ENCODE results near the gene APOB. TPM values are rescaled to one million over a fixed set of nuclear protein-coding genes. Genes with fewer than 3 reads are reported as not detected.

APOB gene
- total RNA-seq, 3 donors from 2014 or later (not counting 1 experiment from before 2014, with no cell fraction given), result not detected

GRCh38 chr2:21055879-21056790 is 12.3 kb upstream of the APOB start:
- Mint-ChIP-seq H3K27me3 (ENCODE audit: low read depth in 2 of 2) (peaks cover 3 to 10% of the 10 kb centered on the region in 2 donors), H3K9me3 (peaks cover 0 to 2% of the 10 kb centered on the region in 2 donors), H3K27ac (no peak overlapping the region), H3K36me3 (no peaks in the 10 kb centered on the region), H3K4me3 (no peak overlapping the region), H3K4me1 (no peaks in the 10 kb centered on the region)
- WGBS (ENCODE audit: insufficient coverage), result 92% methylated on average over 8 of the region's 10 CpGs
- no peak for ATAC-seq
- no peak overlapping the region for H3K4me3 ChIP-seq (ENCODE audit: low read length)
- no peaks in the 10 kb centered on the region for H3K36me3 ChIP-seq (ENCODE audit: control insufficient read depth, insufficient read depth, low read length)
- no peaks in the 10 kb centered on the region for H3K9me3 ChIP-seq (ENCODE audit: control insufficient read depth, insufficient read depth, low read length)
- H3K27me3 ChIP-seq (ENCODE audit: control insufficient read depth, insufficient read depth, low read length), result no peaks in the 10 kb centered on the region
- TF ChIP-seq CTCF (IDR thresholded peaks at IDR 0.05), result no peak
- H3K4me1 ChIP-seq (ENCODE audit: control insufficient read depth, insufficient read depth, low read length), result no peaks in the 10 kb centered on the region
- DNase-seq, result no peak
- H3K27ac ChIP-seq (ENCODE audit: low read length), result no peak overlapping the region
- intact Hi-C loops (cut with micrococcal nuclease), result no loop called here

GRCh38 chr2:21055451-21055850 is 11.6 kb upstream of the APOB start:
- Mint-ChIP-seq H3K4me1 (no peaks in the 10 kb centered on the region), H3K4me3 (no peak overlapping the region), H3K9me3 (peaks cover 0 to 2% of the 10 kb centered on the region in 2 donors), H3K27ac (no peak overlapping the region), H3K27me3 (ENCODE audit: low read depth in 2 of 2) (peaks cover 3 to 10% of the 10 kb centered on the region in 2 donors), H3K36me3 (no peaks in the 10 kb centered on the region)
- no peaks in the 10 kb centered on the region for H3K4me1 ChIP-seq (ENCODE audit: control insufficient read depth, insufficient read depth, low read length)
- no peaks in the 10 kb centered on the region for H3K36me3 ChIP-seq (ENCODE audit: control insufficient read depth, insufficient read depth, low read length)
- WGBS (ENCODE audit: insufficient coverage), result 82% methylated on average over 3 of the region's 3 CpGs
- DNase-seq, result no peak
- H3K9me3 ChIP-seq (ENCODE audit: control insufficient read depth, insufficient read depth, low read length), result no peaks in the 10 kb centered on the region
- intact Hi-C loops (cut with micrococcal nuclease), result no loop called here
- no peak overlapping the region for H3K4me3 ChIP-seq (ENCODE audit: low read length)
- no peak overlapping the region for H3K27ac ChIP-seq (ENCODE audit: low read length)
- no peak for TF ChIP-seq CTCF (IDR thresholded peaks at IDR 0.05)
- no peak for ATAC-seq
- no peaks in the 10 kb centered on the region for H3K27me3 ChIP-seq (ENCODE audit: control insufficient read depth, insufficient read depth, low read length)

- intact Hi-C loops (cut with micrococcal nuclease), result no loop called here
- ATAC-seq, result no peak
- no peak for DNase-seq
Measured at GRCh38 chr2:21054011-21054410, 10.1 kb upstream of the APOB start.

More at GRCh38 chr2:21054011-21054410, 10.1 kb upstream of the APOB start:
- H3K27me3 ChIP-seq (ENCODE audit: control insufficient read depth, insufficient read depth, low read length), result no peaks in the 10 kb centered on the region
- no peaks in the 10 kb centered on the region for H3K4me1 ChIP-seq (ENCODE audit: control insufficient read depth, insufficient read depth, low read length)
- Mint-ChIP-seq H3K36me3 (no peaks in the 10 kb centered on the region), H3K4me3 (no peak overlapping the region), H3K4me1 (no peaks in the 10 kb centered on the region), H3K27ac (no peak overlapping the region), H3K27me3 (ENCODE audit: low read depth in 2 of 2) (peaks cover 3 to 4% of the 10 kb centered on the region in 2 donors), H3K9me3 (no peaks in the 10 kb centered on the region)
- no peak overlapping the region for H3K27ac ChIP-seq (ENCODE audit: low read length)
- H3K4me3 ChIP-seq (ENCODE audit: low read length), result no peak overlapping the region
- no peaks in the 10 kb centered on the region for H3K36me3 ChIP-seq (ENCODE audit: control insufficient read depth, insufficient read depth, low read length)
- H3K9me3 ChIP-seq (ENCODE audit: control insufficient read depth, insufficient read depth, low read length), result no peaks in the 10 kb centered on the region
- 91% methylated on average over 6 of the region's 6 CpGs for WGBS (ENCODE audit: insufficient coverage)
- TF ChIP-seq CTCF (IDR thresholded peaks at IDR 0.05), result no peak
